Calu3 (cell line): Measurements from ENCODE around the gene LSM6. TPM values are rescaled to one million over a fixed set of nuclear protein-coding genes. Genes with fewer than 3 reads are reported as not detected.
A peak's percentile ranks its signal among the peaks of the same experiment; 100 is the strongest.

Experiments used
- Bru-seq: library from RNA; stranded (reverse); fragments of 400-500 nt; gene quantifications from one replicate; lab custom pipeline; 2021; lab: Mats Ljungman, UMichigan
- BruChase-seq, 2 experiments: library from RNA; stranded (reverse); fragments of 400-500 nt; gene quantifications; one replicate each; lab custom pipeline; 2021; lab: Mats Ljungman, UMichigan
- BruUV-seq: library from RNA; stranded (reverse); fragments of 400-500 nt; replicated peaks from 2 replicates; lab custom pipeline; 2021; lab: Mats Ljungman, UMichigan
- CTCF ChIA-PET: fragments of 300-600 bp; sonication (Branson Sonifier 250); formaldehyde crosslinking; loops from one replicate; lab custom pipeline; 2022; ENCODE audit warnings: antibody characterized with exemption; lab: Charles Lee
- DNase-seq: peaks from one replicate; pipeline ENCODE4 v3.0.0; 2022
- H3K27ac Mint-ChIP-seq: one replicate; pipeline ENCODE4 v1.8.0; 2022; ENCODE audit warnings: mixed read lengths; ENCODE audit not compliant: unreplicated experiment
- H3K27me3 Mint-ChIP-seq: one replicate; pipeline ENCODE4 v1.8.0; 2022; ENCODE audit warnings: mixed read lengths; ENCODE audit not compliant: unreplicated experiment
- H3K36me3 Mint-ChIP-seq: one replicate; pipeline ENCODE4 v1.8.0; 2022; ENCODE audit warnings: mild to moderate bottlenecking, moderate library complexity, mixed read lengths; ENCODE audit not compliant: insufficient read depth, unreplicated experiment
- H3K4me1 Mint-ChIP-seq: one replicate; pipeline ENCODE4 v1.8.0; 2022; ENCODE audit warnings: mild to moderate bottlenecking, low read depth, mixed read lengths; ENCODE audit not compliant: unreplicated experiment
- H3K4me3 Mint-ChIP-seq: one replicate; pipeline ENCODE4 v1.8.0; 2022; ENCODE audit warnings: mild to moderate bottlenecking, low read depth, moderate library complexity, mixed read lengths; ENCODE audit not compliant: unreplicated experiment
- H3K9me3 Mint-ChIP-seq: one replicate; pipeline ENCODE4 v1.8.0; 2022; ENCODE audit warnings: low read depth, mixed read lengths; ENCODE audit not compliant: unreplicated experiment
- intact Hi-C: fragments of 100-400 bp; cut with micrococcal nuclease; formaldehyde crosslinking; loops from one replicate; pipeline ENCODE4 v1.10.0; 2022; ENCODE audit not compliant: unreplicated experiment
- long read RNA-seq: library from polyadenylated mRNA; stranded (forward); transcript quantifications from one replicate; pipeline ENCODE4 v2.0.0, GENCODE V29; 2022
- total RNA-seq: library from RNA; stranded (reverse); gene quantifications from 2 replicates; pipeline ENCODE4 v1.2.3, GENCODE V29; 2022
- TF ChIP-seq, protein P1 (sequence below): fragments of 200-600 bp; IDR thresholded peaks from one replicate; pipeline ENCODE4 v1.8.0; 2022; ENCODE audit warnings: antibody characterized with exemption; ENCODE audit not compliant: unreplicated experiment

Gene LSM6
- total RNA-seq, result 30.7 and 37.1 TPM in 2 replicates
- percentile 84 among the genes with signal in this experiment for Bru-seq, nascent RNA
- percentile 69 among the genes with signal in this experiment for BruChase-seq, experiment 1, labeled RNA remaining after a 6-hour chase
- BruChase-seq, experiment 2, labeled RNA remaining after a 2-hour chase, result percentile 64 among the genes with signal in this experiment
- long read RNA-seq, transcript LSM6-208 (4 exons, 454 nt), result minor isoform, 6 of 73 reads
- long read RNA-seq, transcript LSM6-201 (4 exons, 2,259 nt), result major isoform, 61 of 73 reads
- long read RNA-seq, partial matches to known transcripts, result 2 of 73 reads
- long read RNA-seq, other reads (novel, unspliced or antisense), result 4 of 73 reads

DNA sequence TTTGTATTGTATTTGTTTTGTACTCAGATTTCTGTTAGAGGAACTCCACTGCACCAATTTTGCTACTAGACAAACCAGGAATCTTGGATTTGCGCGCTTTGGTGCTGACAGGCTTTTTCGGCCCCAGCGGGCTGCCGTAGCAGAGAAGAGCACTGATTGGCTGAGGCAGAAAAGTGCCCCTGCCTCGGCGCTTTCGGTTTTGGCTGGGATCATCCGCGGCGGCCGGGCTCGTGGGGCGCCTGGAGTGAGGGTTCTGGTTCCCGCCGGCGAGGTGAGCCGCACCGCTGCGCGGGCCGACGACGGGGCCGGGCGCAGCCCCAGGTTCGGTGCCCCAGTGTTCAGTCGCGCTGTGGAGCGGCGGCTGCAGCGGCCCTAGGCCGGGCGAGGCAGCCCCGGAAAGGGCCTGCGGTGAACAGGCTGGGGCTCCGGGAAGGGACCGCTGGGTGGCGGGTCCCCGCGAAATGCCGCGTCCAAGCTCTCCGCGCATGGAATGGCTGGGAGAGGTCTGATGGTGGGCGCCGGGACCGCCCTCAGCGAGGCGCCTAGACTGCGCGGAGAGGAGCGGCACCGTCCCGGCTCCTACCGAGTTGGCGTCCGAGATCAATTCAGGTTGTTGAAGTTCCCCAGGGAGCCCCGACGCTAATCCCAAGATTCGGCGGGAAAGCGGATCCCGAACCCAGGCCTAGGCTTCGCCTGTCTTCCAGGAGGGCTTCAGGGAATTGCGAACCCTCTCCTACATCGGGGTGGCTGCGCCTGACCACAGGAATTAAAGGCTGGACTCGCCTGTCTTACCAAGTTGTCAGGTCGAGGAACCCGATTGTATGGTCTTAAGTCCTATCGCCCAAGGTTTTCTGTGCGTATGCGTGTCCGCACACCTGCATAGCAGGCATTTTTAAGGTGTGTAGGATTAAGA is at the start of gene LSM6:
LSM6 (plus strand) TSS at position 178 of the 913 bp plus-strand sequence. CDS start 7,204 bp downstream, outside the sequence.
- intact Hi-C loops, result loop anchor here (5.0 to 10.0 kb wide), 2 partner anchors 241 to 922 kb away; partner anchors contain the start of gene ZNF827
- peak; percentile 77 for DNase-seq
- Mint-ChIP-seq H3K27me3 (no peaks in the 10 kb centered on the region), H3K4me1 (peaks cover 8% of the 10 kb centered on the region), H3K36me3 (peaks cover 16% of the 10 kb centered on the region), H3K27ac (peak within 1 kb of the TSS; percentile 69), H3K9me3 (no peaks in the 10 kb centered on the region), H3K4me3 (peak within 1 kb of the TSS; percentile 68)
- BruUV-seq, result TSS peak; percentile 59
- CTCF ChIA-PET, result no interaction called here
- TF ChIP-seq, protein P1, sequence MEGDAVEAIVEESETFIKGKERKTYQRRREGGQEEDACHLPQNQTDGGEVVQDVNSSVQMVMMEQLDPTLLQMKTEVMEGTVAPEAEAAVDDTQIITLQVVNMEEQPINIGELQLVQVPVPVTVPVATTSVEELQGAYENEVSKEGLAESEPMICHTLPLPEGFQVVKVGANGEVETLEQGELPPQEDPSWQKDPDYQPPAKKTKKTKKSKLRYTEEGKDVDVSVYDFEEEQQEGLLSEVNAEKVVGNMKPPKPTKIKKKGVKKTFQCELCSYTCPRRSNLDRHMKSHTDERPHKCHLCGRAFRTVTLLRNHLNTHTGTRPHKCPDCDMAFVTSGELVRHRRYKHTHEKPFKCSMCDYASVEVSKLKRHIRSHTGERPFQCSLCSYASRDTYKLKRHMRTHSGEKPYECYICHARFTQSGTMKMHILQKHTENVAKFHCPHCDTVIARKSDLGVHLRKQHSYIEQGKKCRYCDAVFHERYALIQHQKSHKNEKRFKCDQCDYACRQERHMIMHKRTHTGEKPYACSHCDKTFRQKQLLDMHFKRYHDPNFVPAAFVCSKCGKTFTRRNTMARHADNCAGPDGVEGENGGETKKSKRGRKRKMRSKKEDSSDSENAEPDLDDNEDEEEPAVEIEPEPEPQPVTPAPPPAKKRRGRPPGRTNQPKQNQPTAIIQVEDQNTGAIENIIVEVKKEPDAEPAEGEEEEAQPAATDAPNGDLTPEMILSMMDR, result no peak

DNA sequence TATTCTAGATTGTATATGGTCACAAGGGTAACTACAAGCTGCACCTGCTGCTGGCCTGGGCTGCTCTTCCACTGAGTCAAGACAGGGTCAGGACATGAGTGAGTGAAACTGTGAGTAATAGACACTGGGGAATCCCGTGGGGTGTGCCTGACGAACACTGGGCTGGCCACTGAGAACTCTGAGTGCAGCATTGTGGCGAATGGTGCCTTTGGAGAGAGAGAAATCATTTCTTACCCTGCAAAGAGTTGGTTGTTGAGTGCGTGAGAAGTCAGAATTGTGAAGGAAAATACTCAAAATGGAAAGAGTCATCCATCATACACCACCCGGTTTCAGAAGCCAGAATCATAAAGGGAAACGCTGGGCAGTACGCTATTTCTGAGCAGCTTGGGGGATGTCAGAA is 43.1 kb upstream of the LSM6 start:
- Mint-ChIP-seq H3K27ac (no peak overlapping the region), H3K4me3 (no peak overlapping the region), H3K9me3 (no peaks in the 10 kb centered on the region), H3K4me1 (no peaks in the 10 kb centered on the region), H3K27me3 (no peaks in the 10 kb centered on the region), H3K36me3 (no peaks in the 10 kb centered on the region)
- TF ChIP-seq, protein P1, result no peak
- intact Hi-C loops, result no loop called here
- DNase-seq, result no peak
- BruUV-seq, result no TSS peak
- CTCF ChIA-PET, result no interaction called here

DNA sequence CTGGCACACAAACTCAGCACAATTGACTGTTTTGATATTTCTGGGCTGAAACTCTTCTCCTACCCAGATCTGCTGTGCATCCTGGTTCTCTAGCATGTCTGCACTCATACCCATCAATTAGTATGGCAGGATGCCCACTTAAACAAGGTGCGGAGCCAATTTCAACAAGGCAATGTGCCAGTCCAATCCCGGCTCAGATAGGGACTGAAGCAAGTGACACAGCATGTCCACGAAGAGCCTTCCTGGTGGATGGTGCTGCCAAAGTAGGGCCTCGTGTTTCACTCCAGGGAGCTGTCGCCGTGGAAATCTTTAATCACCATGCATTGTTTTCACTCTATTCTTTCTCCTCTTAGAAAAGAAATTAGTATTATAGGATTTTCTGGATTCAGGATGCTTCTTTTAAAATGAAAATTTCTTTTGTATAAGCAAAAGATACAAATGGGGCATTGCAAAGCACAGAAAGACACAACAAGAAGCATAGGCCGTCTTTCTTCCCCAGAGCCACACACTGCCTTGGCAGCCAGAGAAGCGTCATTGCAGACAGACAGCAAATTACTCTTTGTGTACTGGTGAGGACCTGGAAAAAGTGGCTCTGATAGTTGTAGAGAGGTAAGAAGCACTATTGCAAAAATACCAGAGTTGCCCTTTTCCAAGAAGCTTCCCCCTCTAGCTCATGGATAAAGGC is 40.6 kb upstream of the LSM6 start:
- no peak for DNase-seq
- no peak overlapping the region for H3K4me3 Mint-ChIP-seq
- TF ChIP-seq, protein P1, result no peak
- H3K27me3 Mint-ChIP-seq, result no peaks in the 10 kb centered on the region
- CTCF ChIA-PET, result interaction anchor here (0.6 kb wide), 1 partner anchor 198 kb away, joined by 3 read pairs; no protein-coding TSS in a partner anchor
- H3K36me3 Mint-ChIP-seq, result no peaks in the 10 kb centered on the region
- intact Hi-C loops, result no loop called here
- no peaks in the 10 kb centered on the region for H3K9me3 Mint-ChIP-seq
- BruUV-seq, result no TSS peak
- no peaks in the 10 kb centered on the region for H3K4me1 Mint-ChIP-seq
- H3K27ac Mint-ChIP-seq, result no peak overlapping the region

DNA sequence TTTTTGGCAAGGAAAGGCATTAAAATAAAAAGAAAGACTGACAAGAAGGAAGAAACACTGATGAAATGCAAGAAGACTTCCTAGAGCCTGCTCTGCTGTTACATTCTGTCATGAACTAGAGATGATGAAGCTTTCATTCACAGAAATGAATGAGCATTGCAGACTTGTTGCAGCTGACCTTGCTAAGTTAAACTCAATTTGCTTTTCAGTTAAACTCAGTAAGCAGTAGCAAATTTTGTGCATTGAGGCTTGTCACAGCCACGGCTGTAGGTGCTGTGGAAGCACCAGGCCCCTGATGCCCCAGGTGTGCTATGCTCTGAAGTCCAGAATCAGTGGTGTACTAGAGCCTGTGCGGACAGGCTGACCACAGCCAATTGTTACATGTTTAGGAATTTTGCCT is 39.6 kb upstream of the LSM6 start:
- Mint-ChIP-seq H3K4me1 (no peaks in the 10 kb centered on the region), H3K27me3 (no peaks in the 10 kb centered on the region), H3K4me3 (no peak overlapping the region), H3K27ac (no peak overlapping the region), H3K36me3 (no peaks in the 10 kb centered on the region), H3K9me3 (no peaks in the 10 kb centered on the region)
- TF ChIP-seq, protein P1, result no peak
- CTCF ChIA-PET, result no interaction called here
- DNase-seq, result no peak
- intact Hi-C loops, result no loop called here
- no TSS peak for BruUV-seq
